ENCODE results near the gene OVCA2.

Gene OVCA2

GRCh38 chr17:2087597-2088211 lies 45.9 kb downstream of the OVCA2 start:
- DNase-seq (ENCODE audit: low read depth): no peak

DNA sequence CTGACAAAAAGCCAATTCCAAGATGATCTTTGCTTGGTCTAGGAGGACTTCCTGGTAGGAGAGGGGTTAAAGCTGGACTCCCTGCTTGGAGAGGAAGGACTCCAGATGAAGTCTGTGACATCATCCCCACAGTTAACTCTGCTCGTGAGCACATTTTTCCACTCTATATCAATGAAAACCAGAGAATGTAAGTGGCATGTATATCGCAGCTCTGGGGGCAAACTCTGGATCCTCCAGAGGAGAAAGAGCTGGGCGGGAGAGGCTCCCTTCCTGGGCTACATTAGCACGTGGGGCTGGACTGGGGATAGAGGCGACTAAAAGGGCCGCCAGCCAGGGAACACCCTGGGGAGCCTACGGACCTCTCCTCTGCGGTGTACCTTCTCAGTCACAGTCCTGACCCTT lies 47.2 kb downstream of the OVCA2 start:
- no peak for DNase-seq (ENCODE audit: low read depth)

GRCh38 chr17:2090210-2090641 lies 48.4 kb downstream of the OVCA2 start:
- no peak for DNase-seq (ENCODE audit: low read depth)

DNA sequence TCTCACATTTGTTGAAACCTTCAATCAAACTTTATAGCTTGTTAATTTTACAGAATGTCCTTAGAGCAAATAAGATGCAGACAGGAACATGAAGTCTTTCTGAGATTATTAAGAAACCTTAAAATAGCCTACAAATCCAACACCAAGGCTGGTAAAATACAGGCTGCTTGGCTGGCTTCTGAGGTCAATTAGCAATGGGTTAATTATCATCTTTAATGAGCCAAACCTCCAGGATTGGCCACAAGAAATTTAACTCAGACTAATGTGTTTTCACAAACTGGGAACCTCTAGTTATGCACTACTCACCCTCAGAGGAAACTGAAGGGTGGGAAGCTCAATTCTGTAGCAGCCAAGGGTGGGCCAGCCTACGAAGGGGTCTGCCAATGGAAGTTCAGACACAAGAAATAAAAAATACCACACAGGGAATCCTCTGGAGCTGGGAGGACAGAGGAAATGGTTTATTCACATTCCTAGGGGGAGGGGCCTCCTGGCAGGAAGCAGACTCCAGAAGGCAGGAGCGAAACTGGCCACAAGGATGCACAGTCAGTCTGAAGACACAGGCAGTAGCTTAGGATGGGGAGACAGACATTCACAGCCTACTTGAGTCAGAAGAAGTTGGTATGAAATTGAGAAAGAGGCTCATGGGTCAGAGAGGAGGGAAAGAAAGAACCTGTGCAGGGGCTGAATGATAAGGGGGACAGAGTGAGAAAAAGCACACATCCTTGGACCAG lies 49.1 kb downstream of the OVCA2 start:
- no peak for DNase-seq (ENCODE audit: low read depth)

GRCh38 chr17:2092253-2092652 lies 50.4 kb downstream of the OVCA2 start:
- DNase-seq (ENCODE audit: low read depth): no peak

Data from T-helper 22 cell (primary cell).